HG02884 (cell line): Measurements from ENCODE around the gene MAN2B1.
A peak's percentile ranks its signal among the peaks of the same experiment; 100 is the strongest.
"Not testable (repeated sequence)": the region's sequence is repeated elsewhere in the genome, so short reads cannot be mapped to it uniquely, and the experiment has no call there.

Experiments used
- ATAC-seq: cut with Tn5 transposase; IDR thresholded peaks from one replicate; pipeline ENCODE4 v1.9.1; 2021; ENCODE audit warnings: mild to moderate bottlenecking, moderate library complexity; ENCODE audit not compliant: unreplicated experiment

MAN2B1 gene

GRCh38 chr19:12623361-12624031 lies 43.0 kb downstream of the MAN2B1 start:
- ATAC-seq: no peak

DNA sequence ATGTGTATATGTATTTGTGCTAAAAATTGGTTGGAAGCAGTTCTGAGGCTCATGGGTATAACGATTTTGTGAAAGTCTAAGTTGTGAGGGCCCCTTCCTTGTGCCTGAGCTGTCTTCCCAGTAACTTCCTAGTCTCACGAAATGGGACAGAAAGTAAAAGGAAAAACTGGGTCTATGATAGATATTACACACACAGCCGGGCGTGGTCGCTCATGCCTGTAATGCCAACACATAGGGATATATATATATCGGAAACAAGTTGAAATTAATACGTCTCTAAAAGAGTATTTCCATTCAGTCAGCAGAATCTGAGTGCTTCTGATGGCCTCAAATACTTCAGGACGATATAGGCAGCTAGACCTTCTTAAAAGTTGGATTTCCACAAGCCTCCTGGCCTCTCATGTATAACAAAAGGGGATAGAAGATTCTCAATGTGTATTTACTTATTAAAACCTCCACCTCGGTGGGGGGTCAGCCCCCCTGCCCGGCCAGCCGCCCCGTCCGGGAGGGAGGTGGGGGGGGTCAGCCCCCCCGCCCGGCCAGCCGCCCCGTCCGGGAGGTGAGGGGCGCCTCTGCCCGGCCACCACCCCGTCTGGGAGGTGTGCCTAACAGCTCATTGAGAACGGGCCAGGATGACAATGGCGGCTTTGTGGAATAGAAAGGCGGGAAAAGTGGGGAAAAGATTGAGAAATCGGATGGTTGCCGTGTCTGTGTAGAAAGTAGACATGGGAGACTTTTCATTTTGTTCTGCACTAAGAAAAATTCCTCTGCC lies 45.1 kb downstream of the MAN2B1 start:
- ATAC-seq: not testable (repeated sequence)

GRCh38 chr19:12617646-12618045 lies 48.9 kb downstream of the MAN2B1 start:
- no peak for ATAC-seq

DNA sequence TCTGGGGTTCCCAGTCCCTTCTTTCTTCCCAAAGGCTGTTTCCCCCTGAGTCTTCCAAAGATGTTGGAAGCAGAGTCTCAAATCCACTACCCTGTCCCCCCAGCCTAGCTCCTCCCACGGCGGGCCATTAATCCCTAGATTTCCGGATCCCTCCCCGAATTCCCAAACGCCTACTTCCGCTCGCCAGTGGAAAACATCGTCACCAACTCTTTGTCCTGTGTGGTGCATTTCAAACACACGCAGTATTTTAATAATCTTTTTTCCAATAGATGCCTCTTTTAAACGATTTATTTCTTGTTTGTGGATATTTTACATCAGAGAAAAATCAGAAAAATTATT lies 55.2 kb downstream of the MAN2B1 start:
- ATAC-seq: no peak

DNA sequence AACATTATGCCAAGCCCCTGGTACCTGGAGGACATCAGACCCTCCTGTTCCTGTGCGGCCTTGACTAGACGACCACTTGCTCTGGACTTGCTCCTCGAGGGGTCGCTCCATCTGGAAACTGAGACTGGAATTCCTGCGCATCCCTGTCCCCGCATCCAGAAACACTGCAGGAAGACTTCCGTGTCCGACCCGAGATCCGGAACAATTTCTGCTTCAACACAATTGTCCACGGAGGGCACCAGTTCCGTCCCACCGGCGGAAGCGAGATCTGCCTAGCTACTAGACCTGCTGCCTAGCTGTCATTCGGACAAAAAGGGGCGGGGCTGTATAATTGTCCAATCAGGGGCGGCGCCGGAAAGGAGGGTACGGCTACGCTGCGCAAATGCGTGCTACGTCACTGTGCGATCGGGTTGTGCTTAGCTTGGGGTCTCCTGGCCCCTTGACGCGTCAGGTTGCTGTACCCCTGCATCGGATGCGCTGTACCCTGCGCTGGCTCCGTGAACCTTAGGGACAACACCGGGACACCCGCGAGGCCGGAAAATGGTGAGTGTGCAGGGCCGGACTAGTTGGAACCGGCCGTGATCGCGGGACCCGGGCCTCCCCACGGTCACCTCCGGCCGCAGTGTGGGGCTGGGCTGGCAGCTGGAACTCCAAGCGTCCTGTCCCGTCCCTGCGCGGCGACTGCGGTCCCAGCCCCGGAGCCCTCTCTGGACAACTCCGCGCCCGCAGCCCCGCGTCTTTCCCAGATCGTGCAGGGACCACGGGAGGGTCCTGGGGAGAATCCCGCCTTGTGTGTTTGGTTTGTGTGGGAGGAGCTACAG lies 55.8 kb downstream of the MAN2B1 start, which contains the start of the genes ZNF490 and ZNF791:
Gene ZNF490 (minus strand): TSS at position 274 of the 821 bp plus-strand sequence. CDS start 133 bp downstream, at position 141.
Gene ZNF791 (plus strand): TSS at position 381 of the 821 bp plus-strand sequence. CDS start 160 bp downstream, at position 541.
- peak; percentile 69 for ATAC-seq

DNA sequence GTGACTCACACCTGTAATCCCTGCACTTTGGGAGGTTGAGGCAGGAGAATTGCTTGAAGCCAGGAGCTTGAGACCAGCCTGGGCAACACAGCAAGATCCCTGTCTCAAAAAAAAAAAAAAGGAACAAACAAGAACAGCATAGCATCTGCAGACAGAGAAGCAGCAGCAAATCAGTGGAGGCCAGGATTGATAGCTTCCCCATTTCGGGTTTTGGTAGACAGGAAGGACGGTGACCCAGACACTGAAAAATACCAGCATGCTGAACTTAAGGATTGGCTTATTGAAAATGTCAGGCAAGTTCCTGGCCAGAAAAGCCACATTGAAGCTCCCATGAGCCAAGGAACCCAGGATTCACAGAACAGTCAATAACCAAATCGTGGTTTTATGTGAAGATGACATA lies 58.9 kb downstream of the MAN2B1 start:
- ATAC-seq: no peak

DNA sequence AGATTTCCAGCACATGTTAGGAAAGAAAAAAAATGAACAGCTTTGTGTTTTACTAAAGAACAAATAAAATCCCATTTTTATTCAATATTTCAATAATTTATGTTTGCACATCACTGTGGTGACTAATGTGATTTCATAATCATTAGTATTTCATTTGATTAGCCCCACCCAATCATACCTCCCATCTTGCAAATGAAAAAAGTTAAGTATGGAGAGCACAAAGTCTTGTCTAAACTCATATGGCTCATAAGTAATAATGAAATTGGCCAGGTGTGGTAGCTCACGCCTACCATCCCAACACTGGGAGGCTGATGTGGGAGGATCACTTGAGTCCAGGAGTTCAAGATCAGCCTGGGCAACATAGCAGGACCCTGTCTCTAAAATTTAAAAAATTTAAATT lies 59.7 kb downstream of the MAN2B1 start:
- ATAC-seq: no peak

DNA sequence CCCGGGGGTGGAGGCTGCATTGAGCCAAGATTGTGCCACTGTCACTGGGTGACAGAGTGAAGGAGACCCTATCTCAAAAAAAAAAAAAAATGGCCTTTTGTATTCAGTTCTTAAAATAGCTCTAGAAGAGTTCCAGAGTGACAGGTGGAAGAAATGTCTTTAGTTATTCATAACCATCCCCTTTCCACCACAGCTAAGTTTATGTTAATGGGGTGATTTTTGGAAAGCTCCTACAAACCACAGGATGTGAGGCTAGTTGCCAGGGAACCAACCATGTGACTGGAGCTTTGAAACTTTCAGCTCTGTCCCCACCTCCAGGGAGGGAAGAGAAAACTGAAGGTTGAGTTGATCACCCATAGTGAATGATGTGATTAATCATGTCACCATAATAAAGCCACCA lies 62.8 kb downstream of the MAN2B1 start:
- ATAC-seq: no peak

GRCh38 chr19:12597594-12597993 lies 68.9 kb downstream of the MAN2B1 start:
- ATAC-seq: no peak

- no peak for ATAC-seq
These were observed 69.5 kb downstream of the MAN2B1 start for GRCh38 chr19:12596927-12597548.
